Mesendoderm (in vitro differentiated cells): Measurements from ENCODE around the gene PAAF1. TPM values are rescaled to one million over a fixed set of nuclear protein-coding genes. Genes with fewer than 3 reads are reported as not detected.
A peak's percentile ranks its signal among the peaks of the same experiment; 100 is the strongest.

Experiments
- DNase-seq: peaks from one replicate; pipeline ENCODE4 v3.0.0; 2013
- H2AK5ac ChIP-seq: 2 replicates; pipeline ENCODE4 v1.6.1; 2013; ENCODE audit warnings: low read length, inconsistent platforms
- H2BK120ac ChIP-seq: 2 replicates; pipeline ENCODE4 v1.6.1; 2013; ENCODE audit warnings: low read depth, mild to moderate bottlenecking, low read length, moderate library complexity, mixed read lengths
- H2BK15ac ChIP-seq: replicated peaks from 2 replicates; pipeline ENCODE4 v1.6.1; 2013; ENCODE audit warnings: low read depth, mild to moderate bottlenecking, moderate library complexity
- H2BK5ac ChIP-seq: 2 replicates; pipeline ENCODE4 v1.6.1; 2013; ENCODE audit warnings: low read length, inconsistent platforms
- H3K18ac ChIP-seq: 2 replicates; pipeline ENCODE4 v1.6.1; 2013; ENCODE audit warnings: mild to moderate bottlenecking, low read length, mixed read lengths
- H3K23ac ChIP-seq: one replicate; pipeline ENCODE4 v1.6.1; 2013; ENCODE audit warnings: low read length
- H3K27ac ChIP-seq: 2 replicates; pipeline ENCODE4 v1.5.1; 2013; ENCODE audit warnings: low read depth, mild to moderate bottlenecking, inconsistent platforms, low read length, moderate library complexity
- H3K27me3 ChIP-seq: 2 replicates; pipeline ENCODE4 v1.6.1; 2013; ENCODE audit warnings: low read length, control low read depth, mild to moderate bottlenecking, inconsistent platforms; ENCODE audit not compliant: insufficient read depth, poor library complexity
- H3K36me3 ChIP-seq: 2 replicates; pipeline ENCODE4 v1.6.1; 2013; ENCODE audit warnings: low read length, inconsistent platforms; ENCODE audit not compliant: control insufficient read depth, insufficient read depth
- H3K4ac ChIP-seq: one replicate; pipeline ENCODE4 v1.6.1; 2013; ENCODE audit warnings: low read depth, mild to moderate bottlenecking, low read length, moderate library complexity
- H3K4me1 ChIP-seq: 2 replicates; pipeline ENCODE4 v1.6.1; 2013; ENCODE audit warnings: low read depth, low read length, inconsistent platforms; ENCODE audit not compliant: control insufficient read depth
- H3K4me2 ChIP-seq: 2 replicates; pipeline ENCODE4 v1.6.1; 2013; ENCODE audit warnings: low read length
- H3K4me3 ChIP-seq: 2 replicates; pipeline ENCODE4 v1.5.1; 2013; ENCODE audit warnings: mild to moderate bottlenecking, low read length
- H3K56ac ChIP-seq: one replicate; pipeline ENCODE4 v1.6.1; 2013; ENCODE audit warnings: low read length
- H3K79me1 ChIP-seq: 2 replicates; pipeline ENCODE4 v1.6.1; 2013; ENCODE audit warnings: low read length, inconsistent platforms
- H3K79me2 ChIP-seq: 2 replicates; pipeline ENCODE4 v1.6.1; 2013; ENCODE audit warnings: mild to moderate bottlenecking, low read length; ENCODE audit not compliant: control insufficient read depth, insufficient read depth
- H3K9ac ChIP-seq: 2 replicates; pipeline ENCODE4 v1.6.1; 2013; ENCODE audit warnings: low read length, inconsistent platforms
- H4K5ac ChIP-seq: one replicate; pipeline ENCODE4 v1.6.1; 2013; ENCODE audit warnings: low read length
- H4K8ac ChIP-seq: one replicate; pipeline ENCODE4 v1.6.1; 2013; ENCODE audit warnings: low read depth, mild to moderate bottlenecking, control low read depth, low read length, moderate library complexity
- WGBS: extraction: QIAGEN DNeasy Blood & Tissue Kit; methylation state at CpG from one replicate; pipeline ENCODE4 v1.1.7; 2013; ENCODE audit warnings: low lambda C conversion rate, missing lambda C conversion rate; ENCODE audit not compliant: insufficient coverage; ENCODE audit errors: extremely low coverage; 5-methylcytosine and 5-hydroxymethylcytosine counted together
- polyA plus RNA-seq, 2 experiments: library from polyadenylated mRNA; stranded (reverse); fragments of 200-250 nt; gene quantifications; one replicate each; pipeline ENCODE4 v1.2.3, GENCODE V29; 2013

PAAF1 gene
- 19.3 TPM for polyA plus RNA-seq (2013, experiment 1 of 2)
- polyA plus RNA-seq (2013, experiment 2 of 2): 20.0 TPM

DNA sequence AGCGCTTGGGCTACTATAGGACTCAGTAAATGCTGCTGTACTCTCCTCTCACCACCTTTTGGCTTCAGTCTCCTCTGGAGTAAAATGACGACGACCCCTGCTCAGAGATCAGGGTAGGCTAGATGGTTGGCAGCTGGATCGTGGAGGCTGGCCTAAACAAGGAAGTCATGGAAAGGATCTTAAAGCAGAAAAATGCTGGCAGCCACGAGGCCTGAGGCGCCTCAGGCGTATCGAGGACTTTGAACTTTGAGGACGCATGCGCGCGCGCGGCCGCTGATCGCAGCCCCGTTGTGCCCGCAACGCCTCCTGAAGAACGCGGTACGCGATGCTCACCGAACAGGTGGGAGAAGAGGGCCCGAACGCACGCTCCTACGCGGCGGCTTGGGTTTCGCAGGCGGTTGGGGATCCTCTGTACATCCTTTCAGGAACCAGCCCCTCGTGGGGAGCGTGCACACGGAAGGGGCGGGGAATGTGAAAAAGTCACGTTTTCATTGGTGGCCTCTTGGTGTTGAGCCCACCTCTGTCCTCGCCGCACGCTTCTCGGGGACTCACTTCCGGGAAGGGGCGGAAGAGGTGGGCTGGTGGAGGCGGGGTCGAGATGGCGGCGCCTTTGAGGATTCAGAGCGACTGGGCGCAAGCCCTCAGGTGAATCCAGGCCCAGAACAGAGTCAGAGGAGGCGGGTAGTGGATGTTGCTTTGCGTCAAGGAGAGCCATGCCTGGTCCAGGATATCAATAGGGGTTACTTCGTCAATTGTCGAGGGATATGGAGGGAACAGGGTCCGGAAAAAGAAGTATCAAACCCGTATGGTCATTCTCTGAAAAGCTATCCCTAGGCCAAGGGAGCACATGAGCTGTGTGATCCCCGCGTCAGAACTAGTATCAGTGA, at the start of gene PAAF1, which contains the start of gene COA4:
Gene PAAF1, plus strand, starts transcription at position 576 of the 887 bp plus-strand sequence. Its CDS starts 23 bp downstream, at position 599.
Gene COA4, minus strand, starts transcription at position 423 of the 887 bp plus-strand sequence. CDS start 3,468 bp downstream, outside the sequence.
- peak within 1 kb of the TSS; percentile 64 for H2BK5ac ChIP-seq
- H3K27me3 ChIP-seq: no peaks in the 10 kb centered on the region
- H3K23ac ChIP-seq: peak within 1 kb of the TSS; percentile 54
- H3K36me3 ChIP-seq: peaks cover 7% of the 10 kb centered on the region
- peak within 1 kb of the TSS; percentile 15 for H2AK5ac ChIP-seq
- H3K4me3 ChIP-seq: peak within 1 kb of the TSS; percentile 91
- peak within 1 kb of the TSS; percentile 94 for H3K4me2 ChIP-seq
- peak within 1 kb of the TSS; percentile 97 for H3K9ac ChIP-seq
- H4K8ac ChIP-seq: peak within 1 kb of the TSS; percentile 99
- H3K4me1 ChIP-seq: peaks cover 3% of the 10 kb centered on the region
- H3K27ac ChIP-seq: peak within 1 kb of the TSS; percentile 88
- no peak within 1 kb of the TSS for H2BK15ac ChIP-seq
- H3K79me2 ChIP-seq: peaks cover 21% of the 10 kb centered on the region
- peak within 1 kb of the TSS; percentile 40 for H3K4ac ChIP-seq
- peaks cover 19% of the 10 kb centered on the region for H3K79me1 ChIP-seq
- DNase-seq: peak; percentile 100
- H4K5ac ChIP-seq: peak within 1 kb of the TSS; percentile 85
- no CpG with 5 or more reads among the region's 57 CpGs for WGBS
- H3K18ac ChIP-seq: peak within 1 kb of the TSS; percentile 75
- H2BK120ac ChIP-seq: no peak within 1 kb of the TSS
- H3K56ac ChIP-seq: peak within 1 kb of the TSS; percentile 98

DNA sequence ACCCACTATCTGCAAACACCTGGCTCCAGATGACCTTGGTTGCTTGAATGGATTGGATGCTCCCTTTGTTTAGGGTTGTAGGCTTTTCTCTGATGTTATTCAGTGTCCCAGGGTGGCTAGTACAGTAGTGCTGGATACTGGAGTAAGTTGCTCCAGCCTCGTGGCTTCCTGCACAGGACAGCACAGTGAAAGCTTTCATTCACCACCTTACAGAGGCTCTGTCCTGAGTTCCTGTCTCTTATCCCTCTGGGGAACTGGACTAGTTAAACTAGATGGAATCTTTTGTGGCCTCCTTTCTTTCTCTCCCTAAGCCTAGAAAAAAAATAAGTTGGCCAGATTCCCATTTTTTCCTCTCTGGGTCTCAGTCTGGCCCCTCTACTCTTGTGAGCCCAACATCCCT, 46.5 kb upstream of the PAAF1 start:
- H4K8ac ChIP-seq: peak overlapping the region; percentile 13
- H3K27me3 ChIP-seq: no peaks in the 10 kb centered on the region
- H3K56ac ChIP-seq: no peak overlapping the region
- H3K27ac ChIP-seq: no peak overlapping the region
- no peak overlapping the region for H3K4me3 ChIP-seq
- H3K4me1 ChIP-seq: no peaks in the 10 kb centered on the region
- H3K4ac ChIP-seq: no peak overlapping the region
- no peak for DNase-seq
- H2AK5ac ChIP-seq: no peak overlapping the region
- no peaks in the 10 kb centered on the region for H3K79me2 ChIP-seq
- no peak overlapping the region for H3K23ac ChIP-seq
- no peak overlapping the region for H3K4me2 ChIP-seq
- no CpG with 5 or more reads among the region's 1 CpG for WGBS
- H4K5ac ChIP-seq: no peak overlapping the region
- H2BK5ac ChIP-seq: no peak overlapping the region
- no peaks in the 10 kb centered on the region for H3K79me1 ChIP-seq
- no peak overlapping the region for H3K18ac ChIP-seq
- no peak overlapping the region for H2BK15ac ChIP-seq
- no peak overlapping the region for H3K9ac ChIP-seq
- no peaks in the 10 kb centered on the region for H3K36me3 ChIP-seq
- no peak overlapping the region for H2BK120ac ChIP-seq

- Histone ChIP-seq H3K56ac (no peak overlapping the region), H3K18ac (no peak overlapping the region), H2BK5ac (no peak overlapping the region), H3K79me1 (no peaks in the 10 kb centered on the region), H3K36me3 (no peaks in the 10 kb centered on the region), H4K8ac (no peak overlapping the region), H3K9ac (no peak overlapping the region), H3K4me3 (no peak overlapping the region), H3K4ac (no peak overlapping the region), H3K27me3 (no peaks in the 10 kb centered on the region), H3K79me2 (no peaks in the 10 kb centered on the region), H3K4me1 (no peaks in the 10 kb centered on the region), H4K5ac (no peak overlapping the region), H2AK5ac (no peak overlapping the region), H3K4me2 (no peak overlapping the region), H2BK15ac (no peak overlapping the region), H3K27ac (no peak overlapping the region), H3K23ac (no peak overlapping the region), H2BK120ac (no peak overlapping the region)
- WGBS: no CpG with 5 or more reads among the region's 2 CpGs
- no peak for DNase-seq
Measured at GRCh38 chr11:73833067-73833466, 43.7 kb upstream of the PAAF1 start.

GRCh38 chr11:73838443-73839122, 38.2 kb upstream of the PAAF1 start:
- H4K8ac ChIP-seq: no peak overlapping the region
- H3K4ac ChIP-seq: no peak overlapping the region
- no peaks in the 10 kb centered on the region for H3K36me3 ChIP-seq
- no peak overlapping the region for H3K27ac ChIP-seq
- WGBS: no CpG with 5 or more reads among the region's 3 CpGs
- H3K18ac ChIP-seq: no peak overlapping the region
- no peak overlapping the region for H3K4me3 ChIP-seq
- H3K23ac ChIP-seq: no peak overlapping the region
- no peak overlapping the region for H2BK120ac ChIP-seq
- peaks cover 2% of the 10 kb centered on the region for H3K4me1 ChIP-seq
- no peaks in the 10 kb centered on the region for H3K27me3 ChIP-seq
- H2AK5ac ChIP-seq: no peak overlapping the region
- DNase-seq: peak; percentile 73
- no peaks in the 10 kb centered on the region for H3K79me1 ChIP-seq
- H3K56ac ChIP-seq: no peak overlapping the region
- no peak overlapping the region for H3K4me2 ChIP-seq
- H3K9ac ChIP-seq: peak overlapping the region; percentile 10
- H3K79me2 ChIP-seq: no peaks in the 10 kb centered on the region
- H2BK15ac ChIP-seq: no peak overlapping the region
- H2BK5ac ChIP-seq: no peak overlapping the region
- H4K5ac ChIP-seq: no peak overlapping the region

DNA sequence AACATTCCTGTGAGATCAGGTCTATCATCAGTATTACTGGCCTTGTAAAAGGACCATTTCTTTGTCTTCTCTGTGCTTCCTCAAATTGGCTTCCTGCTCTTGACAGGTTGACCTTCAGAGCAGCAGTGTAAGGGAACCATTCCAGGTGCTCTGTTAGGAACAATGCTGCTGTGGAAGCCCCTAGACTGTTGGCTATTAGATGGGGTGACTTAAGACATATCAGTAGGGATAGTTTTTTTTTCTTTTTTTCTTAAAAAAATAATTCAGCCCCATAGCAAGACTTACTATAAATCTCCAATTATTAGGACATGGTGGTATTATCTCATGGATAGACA, 37.7 kb upstream of the PAAF1 start:
- no peak overlapping the region for H2AK5ac ChIP-seq

More for the DNA sequence above, 37.7 kb upstream of the PAAF1 start:
- Histone ChIP-seq H3K79me1 (no peaks in the 10 kb centered on the region), H3K27me3 (no peaks in the 10 kb centered on the region), H2BK5ac (no peak overlapping the region), H3K79me2 (no peaks in the 10 kb centered on the region), H3K4me2 (no peak overlapping the region), H4K8ac (no peak overlapping the region), H3K23ac (no peak overlapping the region), H3K27ac (no peak overlapping the region), H3K56ac (no peak overlapping the region), H3K36me3 (no peaks in the 10 kb centered on the region), H3K4me1 (peaks cover 2% of the 10 kb centered on the region), H4K5ac (no peak overlapping the region), H3K9ac (no peak overlapping the region), H3K4me3 (no peak overlapping the region), H2BK120ac (no peak overlapping the region), H2BK15ac (no peak overlapping the region), H3K18ac (no peak overlapping the region), H3K4ac (no peak overlapping the region)
- no peak for DNase-seq
